ENCODE results near the gene B3GLCT.

B3GLCT gene

DNA sequence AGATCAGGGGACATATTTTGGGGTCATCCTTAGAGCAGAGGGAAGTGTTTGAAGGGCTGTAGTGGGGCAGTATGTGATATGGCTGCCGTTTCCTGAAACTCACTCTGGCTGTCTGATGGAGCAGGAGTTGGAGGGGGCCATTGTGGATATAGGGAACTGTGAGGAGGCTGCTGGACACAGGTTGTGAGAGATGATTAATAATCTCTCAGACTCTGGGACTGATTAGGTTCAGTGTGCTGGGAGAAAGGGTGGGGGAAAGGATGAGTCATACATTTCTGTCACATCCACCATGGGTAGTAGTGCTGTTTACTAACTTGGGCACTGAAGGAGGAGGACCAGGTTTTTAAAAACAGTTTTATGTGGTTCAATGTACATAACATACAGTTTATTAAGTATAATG, 4.8 kb downstream of the B3GLCT start:
- TF ChIP-seq, protein P1, sequence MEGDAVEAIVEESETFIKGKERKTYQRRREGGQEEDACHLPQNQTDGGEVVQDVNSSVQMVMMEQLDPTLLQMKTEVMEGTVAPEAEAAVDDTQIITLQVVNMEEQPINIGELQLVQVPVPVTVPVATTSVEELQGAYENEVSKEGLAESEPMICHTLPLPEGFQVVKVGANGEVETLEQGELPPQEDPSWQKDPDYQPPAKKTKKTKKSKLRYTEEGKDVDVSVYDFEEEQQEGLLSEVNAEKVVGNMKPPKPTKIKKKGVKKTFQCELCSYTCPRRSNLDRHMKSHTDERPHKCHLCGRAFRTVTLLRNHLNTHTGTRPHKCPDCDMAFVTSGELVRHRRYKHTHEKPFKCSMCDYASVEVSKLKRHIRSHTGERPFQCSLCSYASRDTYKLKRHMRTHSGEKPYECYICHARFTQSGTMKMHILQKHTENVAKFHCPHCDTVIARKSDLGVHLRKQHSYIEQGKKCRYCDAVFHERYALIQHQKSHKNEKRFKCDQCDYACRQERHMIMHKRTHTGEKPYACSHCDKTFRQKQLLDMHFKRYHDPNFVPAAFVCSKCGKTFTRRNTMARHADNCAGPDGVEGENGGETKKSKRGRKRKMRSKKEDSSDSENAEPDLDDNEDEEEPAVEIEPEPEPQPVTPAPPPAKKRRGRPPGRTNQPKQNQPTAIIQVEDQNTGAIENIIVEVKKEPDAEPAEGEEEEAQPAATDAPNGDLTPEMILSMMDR (IDR thresholded peaks at IDR 0.05) = no peak

DNA sequence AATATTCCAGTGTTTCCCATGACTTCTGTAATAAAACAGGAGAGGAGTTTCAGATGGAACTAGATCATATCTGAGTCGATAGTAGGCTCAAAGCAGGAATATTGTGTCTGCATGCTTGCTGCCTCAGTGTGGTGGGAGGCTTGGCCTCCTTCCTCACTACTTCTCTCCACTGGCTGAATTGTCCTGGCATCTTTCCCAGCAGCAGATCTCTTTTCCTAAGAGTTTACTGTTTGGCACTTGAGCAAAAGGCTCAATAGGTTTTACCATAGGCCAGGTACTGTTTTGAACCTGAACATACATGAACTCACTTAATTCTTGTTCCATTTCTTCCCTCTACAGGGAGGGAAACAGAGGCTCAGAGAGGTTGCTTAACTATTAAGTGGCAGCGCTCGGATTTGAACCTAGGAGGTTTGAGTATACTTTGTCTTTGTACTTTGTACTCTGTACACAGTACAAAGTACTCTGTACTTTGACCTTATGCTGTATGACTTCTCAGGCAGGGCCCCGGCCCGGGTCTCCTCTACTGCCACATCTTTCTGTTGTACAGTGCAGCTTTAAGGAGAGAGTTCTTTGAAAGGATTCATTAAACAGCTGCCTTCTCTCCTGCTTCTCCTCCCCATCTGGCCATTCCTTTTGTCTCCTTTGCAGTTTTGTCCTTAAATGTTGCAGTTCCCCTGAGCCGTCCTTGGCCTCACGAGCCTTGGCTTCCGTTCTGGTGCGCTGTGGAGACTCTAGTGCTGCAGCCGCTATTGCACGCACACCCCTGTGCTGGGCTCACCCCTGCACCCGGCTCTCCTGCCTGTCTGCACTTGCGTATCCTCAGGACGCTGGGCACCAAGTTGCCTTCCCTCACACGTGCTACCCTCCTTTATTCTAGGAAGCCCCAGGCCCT, 8.1 kb downstream of the B3GLCT start:
- TF ChIP-seq, protein P1 (IDR thresholded peaks at IDR 0.05) = no peak

DNA sequence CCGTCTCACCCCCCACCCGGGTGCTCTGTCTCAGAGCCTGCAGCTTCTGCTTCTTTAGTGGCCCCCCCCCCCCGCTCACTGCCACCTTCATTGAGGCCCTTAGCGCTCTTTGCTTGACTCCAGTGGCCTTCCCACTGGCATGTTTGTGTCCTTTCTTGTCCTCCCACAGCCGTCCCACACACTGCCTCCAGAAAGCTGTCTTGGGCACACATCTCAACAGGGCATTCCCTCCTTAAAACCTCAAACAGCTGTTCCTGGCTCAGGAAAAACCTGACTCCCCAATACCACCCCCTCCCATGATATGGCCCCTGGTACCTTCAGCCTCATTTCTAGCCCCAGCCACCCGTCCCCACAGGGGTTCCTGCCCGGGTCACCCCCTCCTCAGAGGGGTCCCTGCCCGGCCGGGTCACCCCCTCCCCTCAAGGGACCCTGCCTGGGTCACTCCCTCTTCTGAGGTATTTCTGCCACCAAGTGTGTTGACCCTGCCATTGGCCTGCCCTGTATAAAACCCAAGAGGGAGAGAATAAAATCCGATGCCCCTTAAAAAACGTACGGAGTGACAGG, 8.9 kb downstream of the B3GLCT start:
- TF ChIP-seq, protein P1 (IDR thresholded peaks at IDR 0.05) = no peak

DNA sequence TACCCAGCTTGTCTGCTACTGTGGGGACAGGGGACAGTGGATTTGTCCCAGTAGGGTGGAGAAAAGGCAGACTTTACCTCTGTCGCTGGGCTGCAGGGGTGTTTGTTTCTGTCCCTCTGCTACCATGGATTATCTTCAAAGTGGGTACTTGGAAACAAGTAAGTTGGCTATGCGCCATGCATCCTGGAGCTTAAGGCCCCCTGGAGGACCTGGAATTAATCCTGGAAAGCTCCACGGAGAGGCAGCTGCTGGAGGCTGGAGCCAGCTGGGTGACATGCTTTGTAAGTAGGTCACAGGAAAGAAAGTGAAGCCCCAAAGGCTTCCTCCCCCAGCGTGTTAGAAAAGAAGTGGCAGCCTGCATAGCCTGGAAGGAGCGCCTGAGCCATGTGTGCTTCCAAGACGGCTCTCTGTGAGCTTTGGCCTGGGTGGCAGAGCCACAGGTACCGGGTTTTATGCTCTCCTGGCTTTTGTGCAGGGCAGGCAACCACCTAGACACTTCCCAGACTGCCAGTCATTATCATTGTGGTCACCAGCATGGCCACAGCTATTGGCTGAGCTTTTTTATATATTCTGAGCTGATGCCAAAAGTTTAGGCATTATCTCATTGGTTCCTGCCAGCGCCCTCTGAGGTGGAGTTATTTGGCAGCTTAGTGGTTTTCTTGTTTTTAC, 9.5 kb downstream of the B3GLCT start:
- TF ChIP-seq, protein P1 (IDR thresholded peaks at IDR 0.05) = no peak

DNA sequence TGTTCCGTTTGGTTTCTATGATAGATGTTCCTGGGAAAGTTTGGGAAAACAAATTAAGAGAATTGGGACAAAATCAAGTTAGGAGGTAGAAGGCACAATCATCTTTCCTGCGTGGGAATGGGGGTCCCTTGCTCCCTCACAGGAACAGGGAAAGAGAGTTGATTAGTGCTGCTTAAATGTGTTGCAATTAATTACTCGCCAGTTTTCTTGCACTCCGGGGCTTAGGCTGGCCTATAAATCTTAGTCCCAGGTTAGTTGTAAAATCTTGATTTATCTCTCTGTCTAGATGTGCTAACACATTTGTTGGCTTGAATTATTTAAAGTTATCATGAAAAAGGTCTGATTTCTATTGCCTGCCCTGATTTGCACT, 10.1 kb downstream of the B3GLCT start:
- TF ChIP-seq, protein P1 (IDR thresholded peaks at IDR 0.05) = no peak

DNA sequence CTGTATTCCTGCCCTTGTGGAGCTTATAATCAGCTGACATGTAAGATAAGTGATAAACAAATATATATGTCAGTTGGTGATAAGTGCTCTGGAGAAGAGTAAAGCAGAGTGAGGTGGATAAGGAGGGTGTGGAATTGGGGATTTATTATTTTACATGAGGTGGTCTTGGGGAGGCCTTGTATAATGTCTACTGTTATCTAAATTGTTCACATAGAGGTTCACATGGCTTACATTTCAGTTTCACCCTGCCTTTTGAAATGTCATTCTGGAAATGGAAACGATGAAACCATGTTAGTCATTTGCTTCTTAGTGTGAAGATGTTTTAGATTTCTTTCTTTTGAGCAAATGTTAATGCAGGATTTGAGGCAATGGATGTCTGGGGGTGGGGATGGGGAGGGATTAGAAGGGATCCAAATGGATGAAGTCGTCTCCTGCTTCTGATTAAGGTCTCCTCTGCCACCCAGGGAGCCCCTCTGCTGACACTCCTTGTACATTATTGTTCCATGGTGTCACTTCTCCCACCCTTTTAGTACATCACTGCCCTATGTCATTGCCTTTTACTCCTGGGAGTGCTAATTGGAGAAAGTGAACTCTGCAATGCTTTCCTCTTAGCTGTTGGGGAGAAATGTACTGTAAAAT, 14.0 kb downstream of the B3GLCT start:
- TF ChIP-seq, protein P1 (IDR thresholded peaks at IDR 0.05) = no peak

DNA sequence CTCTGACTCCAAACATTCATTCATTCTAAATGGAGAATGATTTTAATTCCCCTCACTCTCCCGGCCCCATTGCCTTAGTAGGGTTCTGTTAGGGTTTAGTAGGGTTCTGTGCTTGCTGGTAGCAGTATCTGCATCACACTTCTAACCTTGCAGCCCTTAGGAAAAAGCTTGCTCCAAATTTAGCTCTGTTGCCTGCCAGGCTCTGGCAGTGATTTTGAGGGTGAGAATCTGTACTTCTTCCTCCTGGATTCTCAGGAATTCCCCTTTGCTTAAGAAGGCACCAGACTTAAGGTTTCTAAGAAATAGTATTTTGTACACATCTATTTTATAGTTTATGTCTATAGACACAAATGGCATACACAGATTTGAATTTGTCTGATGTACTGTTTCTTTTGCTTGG, 14.7 kb downstream of the B3GLCT start:
- TF ChIP-seq, protein P1 (IDR thresholded peaks at IDR 0.05) = no peak

Measured in LNCAP (cell line).